Activated T-helper 17 cell treated with anti-CD3 and anti-CD28 coated beads, Interleukin-2, amount 50 U/mL, for 72 hours (primary cell): ENCODE results near the gene SLCO3A1. TPM values are rescaled to one million over a fixed set of nuclear protein-coding genes. Genes with fewer than 3 reads are reported as not detected.

Source experiments
- ATAC-seq: fragments of 150-1000 bp; cut with Tn5 transposase; replicated peaks from 2 replicates; pipeline ENCODE4 v1.10.0; 2021; ENCODE audit warnings: mild to moderate bottlenecking, moderate library complexity
- H3K27ac Mint-ChIP-seq: one replicate; pipeline ENCODE4 v1.8.0; 2022; ENCODE audit warnings: mixed read lengths
- H3K27me3 Mint-ChIP-seq: one replicate; pipeline ENCODE4 v1.8.0; 2022; ENCODE audit warnings: mixed read lengths
- H3K36me3 Mint-ChIP-seq: one replicate; pipeline ENCODE4 v1.8.0; 2022; ENCODE audit warnings: low read depth, mild to moderate bottlenecking, mixed read lengths
- H3K4me1 Mint-ChIP-seq: one replicate; pipeline ENCODE4 v1.8.0; 2022; ENCODE audit warnings: mixed read lengths
- H3K4me3 Mint-ChIP-seq: one replicate; pipeline ENCODE4 v1.8.0; 2022; ENCODE audit warnings: mild to moderate bottlenecking, mixed read lengths
- H3K9me3 Mint-ChIP-seq: one replicate; pipeline ENCODE4 v1.8.0; 2022; ENCODE audit warnings: mixed read lengths
- total RNA-seq, 2 donors: library from RNA; stranded (reverse); gene quantifications; one replicate each; pipeline ENCODE4 v1.2.3, GENCODE V29; 2022

SLCO3A1 gene
- total RNA-seq, 2 donors from 2014 or later, result 7.0 to 11.0 TPM

DNA sequence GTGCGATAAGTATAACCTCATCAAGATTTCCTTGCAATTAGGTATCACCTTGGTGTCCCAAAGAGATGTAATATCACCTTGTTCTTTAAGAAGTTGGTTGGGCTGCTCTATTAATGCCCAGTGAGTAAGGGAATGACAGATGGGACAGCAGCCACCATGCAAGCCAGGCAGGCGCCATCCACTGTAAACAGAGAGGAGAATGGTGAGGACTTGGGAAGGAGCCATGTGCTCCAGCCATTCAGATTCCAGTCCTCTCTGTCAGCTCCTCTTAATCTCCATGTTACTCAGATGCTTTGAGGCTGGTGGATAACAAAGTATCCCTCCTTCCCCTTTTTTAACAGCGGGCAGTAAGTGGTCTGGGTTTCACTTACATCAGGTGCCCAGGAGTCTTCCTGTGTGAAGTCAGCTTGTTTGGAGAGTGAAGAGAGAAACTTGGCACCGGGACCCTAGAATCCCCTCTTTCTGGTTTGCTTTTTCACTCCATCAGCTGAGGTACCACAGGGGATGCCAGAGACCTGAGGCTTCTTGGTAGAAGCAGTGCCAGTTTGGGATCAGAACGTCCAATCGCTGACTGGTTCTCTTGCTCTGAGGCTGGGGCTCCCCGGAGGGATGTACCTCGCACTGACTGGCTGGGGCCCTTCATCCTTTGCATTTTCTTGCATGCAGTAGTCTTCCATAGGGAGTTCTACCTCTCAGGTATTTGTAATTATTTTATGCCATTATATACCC lies 29.5 kb downstream of the SLCO3A1 start:
- no peak for ATAC-seq
- no peaks in the 10 kb centered on the region for H3K36me3 Mint-ChIP-seq
- H3K9me3 Mint-ChIP-seq, result no peaks in the 10 kb centered on the region
- peaks cover 29% of the 10 kb centered on the region for H3K4me1 Mint-ChIP-seq
- H3K27ac Mint-ChIP-seq, result no peak overlapping the region
- no peaks in the 10 kb centered on the region for H3K27me3 Mint-ChIP-seq
- no peak overlapping the region for H3K4me3 Mint-ChIP-seq

DNA sequence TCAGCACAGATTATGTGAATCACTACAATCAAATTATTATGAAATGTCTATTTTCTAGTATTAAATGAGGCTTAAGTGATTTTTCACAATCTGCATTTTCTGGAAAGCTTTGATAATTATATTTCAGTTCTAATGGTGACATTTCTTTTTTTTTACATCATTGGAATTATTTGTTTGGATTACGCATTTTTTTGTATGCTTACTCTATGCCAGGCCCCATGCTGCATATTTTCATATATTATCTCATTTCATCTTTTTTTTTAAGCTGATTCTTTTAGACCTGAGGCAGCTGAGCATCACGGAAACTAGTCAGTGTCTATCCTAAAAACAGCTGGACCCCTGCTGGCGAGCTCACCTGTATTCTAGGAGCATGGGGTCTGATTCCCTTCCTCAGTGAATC lies 31.1 kb downstream of the SLCO3A1 start:
- Mint-ChIP-seq H3K9me3 (no peaks in the 10 kb centered on the region), H3K36me3 (no peaks in the 10 kb centered on the region), H3K27me3 (no peaks in the 10 kb centered on the region), H3K27ac (no peak overlapping the region), H3K4me3 (no peak overlapping the region), H3K4me1 (peaks cover 26% of the 10 kb centered on the region)
- no peak for ATAC-seq

- no peaks in the 10 kb centered on the region for H3K9me3 Mint-ChIP-seq
- peaks cover 23% of the 10 kb centered on the region for H3K4me1 Mint-ChIP-seq
- H3K36me3 Mint-ChIP-seq, result no peaks in the 10 kb centered on the region
- no peak overlapping the region for H3K4me3 Mint-ChIP-seq
- ATAC-seq, result no peak
- H3K27me3 Mint-ChIP-seq, result no peaks in the 10 kb centered on the region
- no peak overlapping the region for H3K27ac Mint-ChIP-seq
These were observed 31.5 kb downstream of the SLCO3A1 start for GRCh38 chr15:91885054-91885453.

DNA sequence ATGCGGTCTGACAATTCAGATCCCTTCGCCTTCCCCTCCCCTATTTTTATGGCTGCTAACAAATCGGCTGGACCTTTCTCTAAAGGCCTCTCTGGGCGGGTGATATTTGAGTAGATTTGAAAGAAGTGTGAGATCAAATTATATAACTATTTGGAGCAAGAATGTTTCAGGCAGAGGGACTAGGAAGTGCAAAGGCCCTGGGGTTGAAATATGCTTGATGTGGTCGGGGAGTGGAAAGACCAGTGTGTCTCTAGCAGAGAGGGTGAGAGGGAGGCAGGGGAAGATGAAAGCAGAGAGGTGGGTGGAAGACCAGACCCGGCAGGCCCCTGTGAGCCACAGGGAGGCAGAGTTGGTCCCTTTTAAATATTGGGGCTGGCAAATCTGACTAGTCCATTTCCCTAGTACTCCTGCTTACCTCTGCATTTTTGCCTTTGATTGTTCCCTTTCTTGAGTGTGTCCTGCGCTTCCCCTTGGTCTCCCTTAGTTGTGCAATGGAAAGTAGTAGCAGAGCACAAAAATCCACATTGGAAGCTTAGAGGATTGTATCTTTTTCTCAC lies 32.3 kb downstream of the SLCO3A1 start:
- no peak for ATAC-seq
- Mint-ChIP-seq H3K4me3 (no peak overlapping the region), H3K4me1 (peaks cover 26% of the 10 kb centered on the region), H3K27ac (peak overlapping the region; percentile 26), H3K36me3 (no peaks in the 10 kb centered on the region), H3K9me3 (no peaks in the 10 kb centered on the region), H3K27me3 (no peaks in the 10 kb centered on the region)

GRCh38 chr15:91886878-91887277 lies 33.4 kb downstream of the SLCO3A1 start:
- Mint-ChIP-seq H3K27ac (peak overlapping the region; percentile 8), H3K4me1 (peaks cover 26% of the 10 kb centered on the region), H3K36me3 (no peaks in the 10 kb centered on the region), H3K4me3 (no peak overlapping the region), H3K9me3 (no peaks in the 10 kb centered on the region), H3K27me3 (no peaks in the 10 kb centered on the region)
- ATAC-seq, result no peak

GRCh38 chr15:91887321-91887720 lies 33.8 kb downstream of the SLCO3A1 start:
- no peak overlapping the region for H3K4me3 Mint-ChIP-seq
- H3K4me1 Mint-ChIP-seq, result peaks cover 26% of the 10 kb centered on the region
- H3K27me3 Mint-ChIP-seq, result no peaks in the 10 kb centered on the region
- H3K36me3 Mint-ChIP-seq, result no peaks in the 10 kb centered on the region
- ATAC-seq, result no peak
- H3K27ac Mint-ChIP-seq, result peak overlapping the region; percentile 8
- no peaks in the 10 kb centered on the region for H3K9me3 Mint-ChIP-seq

- peaks cover 26% of the 10 kb centered on the region for H3K4me1 Mint-ChIP-seq
- H3K9me3 Mint-ChIP-seq, result peaks cover 4% of the 10 kb centered on the region
- ATAC-seq, result no peak
- no peaks in the 10 kb centered on the region for H3K36me3 Mint-ChIP-seq
- H3K4me3 Mint-ChIP-seq, result no peak overlapping the region
- H3K27ac Mint-ChIP-seq, result peak overlapping the region; percentile 8
- no peaks in the 10 kb centered on the region for H3K27me3 Mint-ChIP-seq
These were observed 34.4 kb downstream of the SLCO3A1 start for GRCh38 chr15:91887921-91888373.

DNA sequence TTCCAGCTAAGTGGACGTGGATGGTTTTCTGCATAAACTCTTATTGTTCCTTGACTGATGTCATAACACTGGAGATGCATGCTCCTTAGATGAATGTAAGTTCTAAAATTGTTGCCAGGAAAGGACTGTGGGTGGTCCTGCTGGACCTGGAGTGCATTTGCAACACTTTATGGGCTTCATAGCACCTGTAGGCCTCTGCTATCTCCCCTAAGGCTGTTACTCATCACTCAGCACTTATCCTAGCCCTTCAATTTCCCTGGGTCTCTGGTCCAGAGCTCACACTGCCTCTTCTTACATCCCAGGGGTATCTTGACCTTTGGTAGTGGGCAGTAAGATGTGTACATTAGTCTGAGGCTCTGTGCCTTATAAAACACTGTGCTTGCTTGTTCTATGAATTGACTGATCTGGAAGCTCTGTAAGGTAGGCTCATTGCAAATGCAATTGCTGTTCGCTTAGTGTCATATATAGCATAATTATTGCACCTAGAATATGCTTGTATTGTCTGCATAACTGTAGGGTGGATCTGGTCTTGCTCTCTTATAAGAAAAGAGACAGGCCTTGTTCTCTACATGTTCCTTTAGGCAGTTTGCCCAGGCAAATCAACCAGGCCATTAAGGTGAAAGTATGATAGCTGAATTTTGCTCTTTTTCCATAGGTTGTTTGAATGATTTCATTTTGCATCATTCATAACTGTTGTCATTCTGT lies 35.8 kb downstream of the SLCO3A1 start:
- H3K4me3 Mint-ChIP-seq, result no peak overlapping the region
- no peak for ATAC-seq
- H3K9me3 Mint-ChIP-seq, result peaks cover 4% of the 10 kb centered on the region
- H3K27me3 Mint-ChIP-seq, result no peaks in the 10 kb centered on the region
- peak overlapping the region; percentile 40 for H3K27ac Mint-ChIP-seq
- no peaks in the 10 kb centered on the region for H3K36me3 Mint-ChIP-seq
- peaks cover 33% of the 10 kb centered on the region for H3K4me1 Mint-ChIP-seq

- Mint-ChIP-seq H3K4me1 (peaks cover 38% of the 10 kb centered on the region), H3K36me3 (no peaks in the 10 kb centered on the region), H3K27ac (peak overlapping the region; percentile 2), H3K27me3 (no peaks in the 10 kb centered on the region), H3K4me3 (no peak overlapping the region), H3K9me3 (peaks cover 4% of the 10 kb centered on the region)
- ATAC-seq, result no peak
These were observed 37.1 kb downstream of the SLCO3A1 start for GRCh38 chr15:91890614-91891013.

DNA sequence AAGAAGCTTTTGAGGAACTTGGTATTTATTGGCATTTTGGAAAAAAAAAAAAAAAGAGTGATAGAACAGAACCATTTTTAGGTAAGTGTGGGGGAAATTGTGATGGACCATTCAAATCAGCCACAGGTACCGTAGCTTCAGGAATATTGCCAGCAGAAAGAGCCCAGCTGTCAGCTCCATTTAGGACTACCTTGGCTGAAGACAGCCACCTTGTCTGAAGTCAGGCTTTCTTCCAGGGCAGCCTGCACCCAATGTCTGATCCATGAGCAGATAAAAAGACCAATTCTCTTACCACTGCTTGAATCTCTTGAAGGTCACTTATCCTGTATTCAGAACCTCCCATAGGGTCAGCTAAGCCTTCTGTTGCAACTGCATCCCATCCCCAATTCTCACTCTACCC lies 37.6 kb downstream of the SLCO3A1 start:
- no peaks in the 10 kb centered on the region for H3K27me3 Mint-ChIP-seq
- no peaks in the 10 kb centered on the region for H3K36me3 Mint-ChIP-seq
- no peak for ATAC-seq
- no peak overlapping the region for H3K4me3 Mint-ChIP-seq
- H3K27ac Mint-ChIP-seq, result no peak overlapping the region
- H3K9me3 Mint-ChIP-seq, result peaks cover 4% of the 10 kb centered on the region
- H3K4me1 Mint-ChIP-seq, result peaks cover 38% of the 10 kb centered on the region

- H3K27me3 Mint-ChIP-seq, result no peaks in the 10 kb centered on the region
- no peaks in the 10 kb centered on the region for H3K36me3 Mint-ChIP-seq
- no peak overlapping the region for H3K4me3 Mint-ChIP-seq
- H3K9me3 Mint-ChIP-seq, result peaks cover 4% of the 10 kb centered on the region
- ATAC-seq, result no peak
- peaks cover 38% of the 10 kb centered on the region for H3K4me1 Mint-ChIP-seq
- H3K27ac Mint-ChIP-seq, result no peak overlapping the region
These were observed 38.4 kb downstream of the SLCO3A1 start for GRCh38 chr15:91891788-91892345.

GRCh38 chr15:91892436-91892835 lies 38.9 kb downstream of the SLCO3A1 start:
- peaks cover 32% of the 10 kb centered on the region for H3K4me1 Mint-ChIP-seq
- no peak overlapping the region for H3K4me3 Mint-ChIP-seq
- no peaks in the 10 kb centered on the region for H3K27me3 Mint-ChIP-seq
- peaks cover 4% of the 10 kb centered on the region for H3K9me3 Mint-ChIP-seq
- no peak overlapping the region for H3K27ac Mint-ChIP-seq
- ATAC-seq, result no peak
- no peaks in the 10 kb centered on the region for H3K36me3 Mint-ChIP-seq

- Mint-ChIP-seq H3K36me3 (no peaks in the 10 kb centered on the region), H3K4me1 (peaks cover 29% of the 10 kb centered on the region), H3K27ac (no peak overlapping the region), H3K27me3 (no peaks in the 10 kb centered on the region), H3K9me3 (peaks cover 4% of the 10 kb centered on the region), H3K4me3 (no peak overlapping the region)
- ATAC-seq, result no peak
These were observed 41.1 kb downstream of the SLCO3A1 start for GRCh38 chr15:91894606-91895005.

GRCh38 chr15:91895051-91895450 lies 41.5 kb downstream of the SLCO3A1 start:
- H3K36me3 Mint-ChIP-seq, result no peaks in the 10 kb centered on the region
- peaks cover 4% of the 10 kb centered on the region for H3K9me3 Mint-ChIP-seq
- no peak overlapping the region for H3K4me3 Mint-ChIP-seq
- peaks cover 29% of the 10 kb centered on the region for H3K4me1 Mint-ChIP-seq
- H3K27me3 Mint-ChIP-seq, result no peaks in the 10 kb centered on the region
- no peak for ATAC-seq
- H3K27ac Mint-ChIP-seq, result no peak overlapping the region
